ENCODE measurements around the gene KCTD3.

DNA sequence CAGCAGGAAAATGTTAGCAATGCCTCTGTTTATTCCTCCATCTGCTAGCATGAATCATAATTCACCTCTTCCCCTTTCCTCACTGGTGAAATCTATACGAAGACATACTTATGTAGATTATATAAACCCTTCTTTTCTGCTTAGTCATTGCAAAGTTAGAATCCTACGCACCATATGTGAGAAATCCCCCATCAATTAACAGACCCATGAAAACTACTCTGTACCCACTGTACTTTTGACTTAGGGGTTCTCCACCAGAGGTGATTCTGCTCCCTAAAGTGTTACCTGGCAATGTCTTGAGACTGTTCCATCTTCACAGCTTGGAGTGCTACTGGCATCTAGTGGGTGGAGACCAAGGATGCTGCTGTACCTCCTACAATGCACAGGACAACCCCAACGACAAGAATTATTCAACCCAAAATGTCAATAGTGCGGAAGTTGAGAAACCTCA, 49.6 kb upstream of the KCTD3 start:
- TF ChIP-seq, protein P1, sequence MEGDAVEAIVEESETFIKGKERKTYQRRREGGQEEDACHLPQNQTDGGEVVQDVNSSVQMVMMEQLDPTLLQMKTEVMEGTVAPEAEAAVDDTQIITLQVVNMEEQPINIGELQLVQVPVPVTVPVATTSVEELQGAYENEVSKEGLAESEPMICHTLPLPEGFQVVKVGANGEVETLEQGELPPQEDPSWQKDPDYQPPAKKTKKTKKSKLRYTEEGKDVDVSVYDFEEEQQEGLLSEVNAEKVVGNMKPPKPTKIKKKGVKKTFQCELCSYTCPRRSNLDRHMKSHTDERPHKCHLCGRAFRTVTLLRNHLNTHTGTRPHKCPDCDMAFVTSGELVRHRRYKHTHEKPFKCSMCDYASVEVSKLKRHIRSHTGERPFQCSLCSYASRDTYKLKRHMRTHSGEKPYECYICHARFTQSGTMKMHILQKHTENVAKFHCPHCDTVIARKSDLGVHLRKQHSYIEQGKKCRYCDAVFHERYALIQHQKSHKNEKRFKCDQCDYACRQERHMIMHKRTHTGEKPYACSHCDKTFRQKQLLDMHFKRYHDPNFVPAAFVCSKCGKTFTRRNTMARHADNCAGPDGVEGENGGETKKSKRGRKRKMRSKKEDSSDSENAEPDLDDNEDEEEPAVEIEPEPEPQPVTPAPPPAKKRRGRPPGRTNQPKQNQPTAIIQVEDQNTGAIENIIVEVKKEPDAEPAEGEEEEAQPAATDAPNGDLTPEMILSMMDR (optimal IDR thresholded peaks at IDR 0.05 in 1 of 3, IDR thresholded peaks at IDR 0.05 in 1 of 3, conservative IDR thresholded peaks at IDR 0.05 in 1 of 3; ENCODE audit: extremely low read depth in 1 of 3, insufficient read depth in 2 of 3, low read length in 3 of 3) = peak; percentile 43 to 88 (median 70)
- TF ChIP-seq EZH2 (IDR thresholded peaks at IDR 0.05; ENCODE audit: low read length) = no peak
